Neural progenitor cell (in vitro differentiated cells): ENCODE results near the gene CEP135. TPM values are rescaled to one million over a fixed set of nuclear protein-coding genes. Genes with fewer than 3 reads are reported as not detected.
A peak's percentile ranks its signal among the peaks of the same experiment; 100 is the strongest.

Experiments
- DNase-seq: peaks from one replicate; pipeline ENCODE4 v3.0.0-alpha.2; 2016; ENCODE audit warnings: low spot score
- H2AFZ ChIP-seq: fragments of 200-600 bp; sonication (generic); replicated peaks from 2 replicates; pipeline ENCODE4 v1.6.1; 2016; ENCODE audit warnings: antibody characterized with exemption
- H3F3A ChIP-seq: fragments of 200-600 bp; sonication (generic); 2 replicates; pipeline ENCODE4 v1.6.1; 2016; ENCODE audit warnings: antibody characterized with exemption, low read depth
- H3K27ac ChIP-seq: fragments of 200-600 bp; sonication (generic); 2 replicates; pipeline ENCODE4 v1.5.1; 2016; ENCODE audit warnings: mild to moderate bottlenecking
- H3K27me3 ChIP-seq: fragments of 200-600 bp; sonication (generic); 2 replicates; pipeline ENCODE4 v1.6.1; 2016; ENCODE audit warnings: mild to moderate bottlenecking, moderate library complexity
- H3K36me3 ChIP-seq: fragments of 200-600 bp; sonication (generic); 2 replicates; pipeline ENCODE4 v1.5.1; 2016
- H3K4me1 ChIP-seq: fragments of 200-600 bp; sonication (generic); 2 replicates; pipeline ENCODE4 v1.6.1; 2016; ENCODE audit warnings: mixed run types
- H3K4me2 ChIP-seq: fragments of 200-600 bp; sonication (generic); 2 replicates; pipeline ENCODE4 v1.6.1; 2016
- H3K4me3 ChIP-seq: fragments of 200-600 bp; sonication (generic); 2 replicates; pipeline ENCODE4 v1.5.1; 2016
- H3K79me2 ChIP-seq: fragments of 200-600 bp; sonication (generic); 2 replicates; pipeline ENCODE4 v1.6.1; 2016; ENCODE audit warnings: low read depth
- H3K9ac ChIP-seq: fragments of 200-600 bp; sonication (generic); 2 replicates; pipeline ENCODE4 v1.6.1; 2016
- H3K9me3 ChIP-seq: fragments of 200-600 bp; sonication (generic); 2 replicates; pipeline ENCODE4 v1.5.1; 2016; ENCODE audit warnings: low read depth
- H4K20me1 ChIP-seq: fragments of 200-600 bp; sonication (generic); 2 replicates; pipeline ENCODE4 v1.6.1; 2016; ENCODE audit warnings: low read depth
- H3K27ac Mint-ChIP-seq: 3 replicates; pipeline ENCODE4 v1.8.0; 2021; ENCODE audit warnings: mixed read lengths
- H3K27me3 Mint-ChIP-seq: 2 replicates; pipeline ENCODE4 v1.8.0; 2022; ENCODE audit warnings: low read depth, mild to moderate bottlenecking, inconsistent platforms, moderate library complexity, mixed read lengths; ENCODE audit not compliant: insufficient read depth
- H3K36me3 Mint-ChIP-seq: 3 replicates; pipeline ENCODE4 v1.8.0; 2021; ENCODE audit warnings: mixed read lengths
- H3K4me1 Mint-ChIP-seq: 3 replicates; pipeline ENCODE4 v1.8.0; 2021; ENCODE audit warnings: mixed read lengths
- H3K4me3 Mint-ChIP-seq: 3 replicates; pipeline ENCODE4 v1.8.0; 2021; ENCODE audit warnings: mild to moderate bottlenecking, moderate library complexity, mixed read lengths
- H3K9me3 Mint-ChIP-seq: 3 replicates; pipeline ENCODE4 v1.8.0; 2020; ENCODE audit warnings: mixed read lengths
- CTCF ChIP-seq: fragments of 200-600 bp; sonication (generic); IDR thresholded peaks from 2 replicates; pipeline ENCODE4 v1.5.1; 2017; ENCODE audit warnings: antibody characterized with exemption, mild to moderate bottlenecking
- EZH2 ChIP-seq: fragments of 200-600 bp; sonication (generic); IDR thresholded peaks from 2 replicates; pipeline ENCODE4 v1.6.1; 2017; ENCODE audit warnings: antibody characterized with exemption, mild to moderate bottlenecking, moderate library complexity
- EZH2phosphoT487 ChIP-seq: fragments of 200-600 bp; sonication (generic); IDR thresholded peaks from 2 replicates; pipeline ENCODE4 v1.6.1; 2017; ENCODE audit warnings: antibody characterized with exemption
- total RNA-seq: library from RNA; depleted of rRNA; stranded (reverse); fragments of >200 nt; gene quantifications from 2 replicates; pipeline ENCODE4 v1.2.3, GENCODE V29; 2015; ENCODE audit warnings: low replicate concordance

The CEP135 gene
- total RNA-seq, 1 donor from 2014 or later, result 40.4 TPM

GRCh38 chr4:55925241-55925640, 23.5 kb upstream of the CEP135 start:
- Histone ChIP-seq H3K4me2 (no peak overlapping the region), H3K36me3 (no peaks in the 10 kb centered on the region), H3K4me1 (no peaks in the 10 kb centered on the region), H3K27ac (no peak overlapping the region), H3K79me2 (no peaks in the 10 kb centered on the region), H3K27me3 (no peaks in the 10 kb centered on the region), H3K9ac (no peak overlapping the region), H3F3A (no peaks in the 10 kb centered on the region), H3K4me3 (no peak overlapping the region), H2AFZ (peak overlapping the region; percentile 63), H4K20me1 (no peaks in the 10 kb centered on the region), H3K9me3 (no peaks in the 10 kb centered on the region)
- Mint-ChIP-seq H3K4me1 (no peaks in the 10 kb centered on the region), H3K27me3 (peaks cover 6% of the 10 kb centered on the region), H3K9me3 (no peaks in the 10 kb centered on the region), H3K4me3 (no peak overlapping the region), H3K27ac (no peak overlapping the region), H3K36me3 (no peaks in the 10 kb centered on the region)
- DNase-seq, result no peak
- TF ChIP-seq CTCF, result no peak

GRCh38 chr4:55926610-55927009, 22.1 kb upstream of the CEP135 start:
- Histone ChIP-seq H3K4me2 (peak overlapping the region; percentile 9), H3K79me2 (no peaks in the 10 kb centered on the region), H3K36me3 (no peaks in the 10 kb centered on the region), H3K4me3 (no peak overlapping the region), H3K27ac (no peak overlapping the region), H3K9me3 (no peaks in the 10 kb centered on the region), H2AFZ (no peak overlapping the region), H3F3A (no peaks in the 10 kb centered on the region), H4K20me1 (no peaks in the 10 kb centered on the region), H3K4me1 (no peaks in the 10 kb centered on the region), H3K9ac (no peak overlapping the region), H3K27me3 (no peaks in the 10 kb centered on the region)
- Mint-ChIP-seq H3K27ac (no peak overlapping the region), H3K4me1 (no peaks in the 10 kb centered on the region), H3K27me3 (peaks cover 6% of the 10 kb centered on the region), H3K36me3 (no peaks in the 10 kb centered on the region), H3K4me3 (no peak overlapping the region), H3K9me3 (no peaks in the 10 kb centered on the region)
- DNase-seq, result no peak
- TF ChIP-seq EZH2phosphoT487, result no peak
- no peak for TF ChIP-seq CTCF
- no peak for TF ChIP-seq EZH2

GRCh38 chr4:55927803-55928437, 20.8 kb upstream of the CEP135 start:
- no peaks in the 10 kb centered on the region for H3K36me3 ChIP-seq
- no peak overlapping the region for H3K9ac ChIP-seq
- no peak overlapping the region for H3K27ac Mint-ChIP-seq
- no peak overlapping the region for H3K4me2 ChIP-seq
- H4K20me1 ChIP-seq, result no peaks in the 10 kb centered on the region
- H3K27me3 ChIP-seq, result no peaks in the 10 kb centered on the region
- H3K36me3 Mint-ChIP-seq, result no peaks in the 10 kb centered on the region
- DNase-seq, result no peak
- H3K9me3 ChIP-seq, result no peaks in the 10 kb centered on the region
- TF ChIP-seq CTCF (no peak), EZH2 (no peak), EZH2phosphoT487 (no peak)
- no peak overlapping the region for H2AFZ ChIP-seq
- no peaks in the 10 kb centered on the region for H3K4me1 Mint-ChIP-seq
- H3K79me2 ChIP-seq, result no peaks in the 10 kb centered on the region
- H3K4me3 ChIP-seq, result no peak overlapping the region
- H3K4me1 ChIP-seq, result no peaks in the 10 kb centered on the region
- no peak overlapping the region for H3K4me3 Mint-ChIP-seq
- peaks cover 6% of the 10 kb centered on the region for H3K27me3 Mint-ChIP-seq
- no peaks in the 10 kb centered on the region for H3K9me3 Mint-ChIP-seq
- no peak overlapping the region for H3K27ac ChIP-seq
- no peaks in the 10 kb centered on the region for H3F3A ChIP-seq
